Gastrocnemius medialis (tissue), 4 donors: Measurements from ENCODE around the gene GTF3C1. TPM values are rescaled to one million over a fixed set of nuclear protein-coding genes. Genes with fewer than 3 reads are reported as not detected.

Experiments used
- ATAC-seq, 2 donors: fragments of 150-250 bp; one replicate each; pipeline ENCODE4 v1.9.1; 2016
- DNase-seq, 2 donors: peaks; one replicate each; pipeline ENCODE4 v3.0.0-alpha.2; 2019
- H3K27ac ChIP-seq, 4 donors: fragments of 200-600 bp; sonication (generic); 1 replicate in 1 of 4; 2 replicates in 3 of 4; pipeline ENCODE4 v1.5.1; 2016 to 2018; ENCODE audit warnings: mild to moderate bottlenecking in 2 of 4, moderate library complexity in 1 of 4
- H3K27me3 ChIP-seq, 3 donors: fragments of 200-600 bp; sonication (generic) in 2 of 3; 1 replicate in 1 of 3; 2 replicates in 2 of 3; pipeline versions ENCODE4 v1.5.1 to v1.6.0; 2016 to 2019; ENCODE audit warnings: mild to moderate bottlenecking in 1 of 3, moderate library complexity in 1 of 3
- H3K36me3 ChIP-seq, 2 donors: fragments of 200-600 bp; sonication (generic) in 1 of 2; one replicate each; pipeline ENCODE4 v1.5.1; 2017 to 2018
- H3K4me1 ChIP-seq, 2 donors: fragments of 200-600 bp; sonication (generic) in 1 of 2; one replicate each; pipeline ENCODE4 v1.5.1; 2016 to 2017; ENCODE audit warnings: mild to moderate bottlenecking in 2 of 2
- H3K4me3 ChIP-seq, 4 donors: fragments of 200-600 bp; sonication (generic) in 3 of 4; 1 replicate in 1 of 4; 2 replicates in 3 of 4; pipeline ENCODE4 v1.5.1; 2016 to 2019; ENCODE audit warnings: mild to moderate bottlenecking in 2 of 4
- H3K9me3 ChIP-seq, 3 donors: fragments of 200-600 bp; sonication (generic) in 2 of 3; 1 replicate in 1 of 3; 2 replicates in 2 of 3; pipeline ENCODE4 v1.5.1; 2016 to 2019
- POLR2A ChIP-seq, 2 donors: fragments of 450-650 bp; IDR thresholded peaks; one replicate each; pipeline ENCODE4 v1.6.1; 2017; ENCODE audit warnings: antibody characterized with exemption in 2 of 2, mild to moderate bottlenecking in 2 of 2, moderate library complexity in 2 of 2
- in situ Hi-C, 4 donors: fragments of 200-750 bp; cut with MboI; loops; one replicate each; pipeline versions ENCODE4 v1.15.0 to v1.8.0; 2017; ENCODE audit warnings: low sequenced_read_pairs in 4 of 4
- intact Hi-C: fragments of 100-400 bp; cut with DNase I; formaldehyde crosslinking; loops from one replicate; pipeline ENCODE4 v1.15.1; 2023; ENCODE audit warnings: low total_unique reads
- total RNA-seq, 4 donors: library from RNA; depleted of rRNA; stranded (reverse); fragments of >200 nt; gene quantifications; one replicate each; pipeline versions ENCODE4 v1.1.0 to v1.2.3, GENCODE V29; 2016
- TF ChIP-seq, protein P1 (sequence below), 5 experiments: fragments of 450-650 bp in 3 of 5; fragments of 200-600 bp in 2 of 5; sonication (generic) in 2 of 5; IDR thresholded peaks in 4 of 5; conservative IDR thresholded peaks in 1 of 5; 1 replicate in 4 of 5; 2 replicates in 1 of 5; pipeline ENCODE4 v1.5.1; 2016 to 2019; ENCODE audit warnings: antibody characterized with exemption in 5 of 5, mild to moderate bottlenecking in 3 of 5, moderate library complexity in 3 of 5

The GTF3C1 gene
- total RNA-seq, 4 donors from 2014 or later = 52.0 to 108 (median 67.8) TPM

DNA sequence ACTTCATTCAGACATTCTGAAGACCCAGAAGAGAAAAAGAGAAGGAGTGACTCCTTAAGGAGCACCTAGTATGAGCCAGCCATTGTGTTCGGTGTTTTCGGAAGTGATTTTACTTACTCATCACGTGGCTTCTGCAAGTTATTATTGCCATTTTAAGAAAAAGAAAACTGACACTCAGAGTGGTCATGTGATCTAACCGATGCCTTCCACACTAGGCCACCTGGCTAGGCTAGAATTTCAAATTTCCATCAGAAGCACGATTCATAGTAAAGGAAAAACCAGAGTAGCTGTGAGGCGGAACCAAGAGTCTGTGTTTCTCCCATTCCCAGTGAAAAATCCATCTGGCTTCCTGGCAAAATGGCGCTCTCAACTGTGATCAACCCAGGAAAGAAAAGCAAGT, 32.0 kb downstream of the GTF3C1 start:
- Histone ChIP-seq H3K4me1 (peaks cover 63 to 73% of the 10 kb centered on the region in 2 donors), H3K27me3 (no peaks in the 10 kb centered on the region), H3K27ac (peak overlapping the region; percentile 96 to 98 (median 98)), H3K4me3 (no peak overlapping the region), H3K36me3 (peaks cover 0 to 7% of the 10 kb centered on the region in 2 donors), H3K9me3 (no peaks in the 10 kb centered on the region)
- ATAC-seq (no peak), DNase-seq (no peak)
- intact Hi-C loops = loop anchor here (2.0 kb wide), 1 partner anchor 13 kb away; no protein-coding TSS in a partner anchor
- no peak for TF ChIP-seq POLR2A (IDR thresholded peaks at IDR 0.05)
- TF ChIP-seq, protein P1, sequence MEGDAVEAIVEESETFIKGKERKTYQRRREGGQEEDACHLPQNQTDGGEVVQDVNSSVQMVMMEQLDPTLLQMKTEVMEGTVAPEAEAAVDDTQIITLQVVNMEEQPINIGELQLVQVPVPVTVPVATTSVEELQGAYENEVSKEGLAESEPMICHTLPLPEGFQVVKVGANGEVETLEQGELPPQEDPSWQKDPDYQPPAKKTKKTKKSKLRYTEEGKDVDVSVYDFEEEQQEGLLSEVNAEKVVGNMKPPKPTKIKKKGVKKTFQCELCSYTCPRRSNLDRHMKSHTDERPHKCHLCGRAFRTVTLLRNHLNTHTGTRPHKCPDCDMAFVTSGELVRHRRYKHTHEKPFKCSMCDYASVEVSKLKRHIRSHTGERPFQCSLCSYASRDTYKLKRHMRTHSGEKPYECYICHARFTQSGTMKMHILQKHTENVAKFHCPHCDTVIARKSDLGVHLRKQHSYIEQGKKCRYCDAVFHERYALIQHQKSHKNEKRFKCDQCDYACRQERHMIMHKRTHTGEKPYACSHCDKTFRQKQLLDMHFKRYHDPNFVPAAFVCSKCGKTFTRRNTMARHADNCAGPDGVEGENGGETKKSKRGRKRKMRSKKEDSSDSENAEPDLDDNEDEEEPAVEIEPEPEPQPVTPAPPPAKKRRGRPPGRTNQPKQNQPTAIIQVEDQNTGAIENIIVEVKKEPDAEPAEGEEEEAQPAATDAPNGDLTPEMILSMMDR (IDR thresholded peaks at IDR 0.05 in 4 of 5, conservative IDR thresholded peaks at IDR 0.05 in 1 of 5) = no peak
- in situ Hi-C loops = no loop called here

DNA sequence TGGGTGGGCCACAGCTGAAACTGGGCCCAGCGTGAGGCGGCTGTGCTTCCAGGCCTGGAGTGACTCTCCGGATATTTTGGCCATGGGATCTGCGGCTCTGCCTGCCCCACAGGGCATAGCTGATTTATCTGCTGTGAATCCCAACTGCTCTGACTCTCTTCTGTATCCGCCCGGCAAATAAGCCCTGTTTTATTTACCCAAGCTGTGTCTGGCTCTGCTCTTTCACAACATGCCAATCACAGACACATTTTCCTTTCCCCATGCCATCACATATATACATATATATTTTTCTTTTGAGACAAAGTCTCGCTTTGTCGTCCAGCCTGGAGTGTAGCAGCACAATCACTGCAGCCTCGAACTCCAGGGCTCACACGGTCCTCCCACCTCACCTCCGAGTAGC, 33.3 kb downstream of the GTF3C1 start:
- ATAC-seq = no peak
- no peaks in the 10 kb centered on the region for H3K9me3 ChIP-seq
- H3K4me3 ChIP-seq = no peak overlapping the region
- H3K36me3 ChIP-seq = peaks cover 0 to 10% of the 10 kb centered on the region in 2 donors
- intact Hi-C loops = loop anchor here (2.0 kb wide), 1 partner anchor 14 kb away; no protein-coding TSS in a partner anchor
- peaks cover 52 to 60% of the 10 kb centered on the region in 2 donors for H3K4me1 ChIP-seq
- H3K27me3 ChIP-seq = no peaks in the 10 kb centered on the region
- DNase-seq = no peak
- TF ChIP-seq, protein P1 (IDR thresholded peaks at IDR 0.05 in 4 of 5, conservative IDR thresholded peaks at IDR 0.05 in 1 of 5) = no peak
- no peak for TF ChIP-seq POLR2A (IDR thresholded peaks at IDR 0.05)
- in situ Hi-C loops = no loop called here
- peak overlapping the region; percentile 96 to 98 (median 98) for H3K27ac ChIP-seq

DNA sequence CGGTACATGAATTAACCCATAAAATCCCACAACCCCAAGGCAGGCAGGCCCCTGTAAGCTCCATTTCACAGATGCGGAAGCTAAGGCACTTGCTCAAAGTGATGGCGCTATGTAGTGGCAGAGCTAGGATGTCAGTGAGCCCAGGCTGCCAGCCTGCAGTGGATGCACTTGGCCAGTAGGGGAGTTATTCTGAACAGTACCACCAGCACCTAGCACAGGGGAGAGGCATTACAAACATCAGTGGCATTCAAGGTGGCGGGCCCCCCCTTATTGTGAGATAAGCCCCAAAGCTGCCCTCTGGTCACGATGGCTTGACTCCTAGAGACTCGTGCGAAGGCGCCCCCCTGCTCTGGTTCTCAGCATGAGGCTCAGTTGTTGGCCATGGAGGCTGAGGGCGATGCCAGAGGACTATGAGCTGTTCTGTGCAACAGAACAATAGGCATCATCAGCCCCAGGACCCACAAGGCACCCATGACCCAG, 33.8 kb downstream of the GTF3C1 start:
- Histone ChIP-seq H3K4me3 (no peak overlapping the region), H3K27me3 (no peaks in the 10 kb centered on the region), H3K9me3 (no peaks in the 10 kb centered on the region), H3K4me1 (peaks cover 49 to 56% of the 10 kb centered on the region in 2 donors), H3K27ac (peak overlapping the region; percentile 96 to 98 (median 98)), H3K36me3 (peaks cover 0 to 14% of the 10 kb centered on the region in 2 donors)
- no peak for TF ChIP-seq POLR2A (IDR thresholded peaks at IDR 0.05)
- TF ChIP-seq, protein P1 (IDR thresholded peaks at IDR 0.05 in 4 of 5, conservative IDR thresholded peaks at IDR 0.05 in 1 of 5) = peak; percentile 23 to 72 (median 51)
- intact Hi-C loops (loop anchor here (2.0 kb wide), 1 partner anchor 15 kb away; no protein-coding TSS in a partner anchor), in situ Hi-C loops (no loop called here)
- ATAC-seq (no peak), DNase-seq (peak in 1 of 2 donors; percentile 49)

DNA sequence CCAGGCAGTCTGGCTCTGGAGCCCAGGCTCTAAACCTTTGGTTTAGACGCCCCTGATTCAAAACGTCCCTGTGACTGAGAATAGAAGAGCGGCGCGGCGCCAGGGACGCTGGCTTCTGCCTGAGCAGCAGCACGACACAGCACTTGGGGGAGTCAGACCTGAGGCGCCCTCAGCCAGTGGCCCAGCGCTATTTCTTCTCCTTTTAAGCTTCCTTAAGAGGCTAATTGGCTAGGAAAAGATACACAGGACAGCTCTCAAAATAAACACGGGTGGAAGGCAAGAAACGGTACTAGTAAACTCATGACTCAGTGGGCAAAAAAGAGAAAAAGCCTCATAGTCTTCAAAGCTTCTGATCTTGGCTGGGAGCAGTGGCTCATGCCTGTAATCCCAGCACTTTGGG, 34.9 kb downstream of the GTF3C1 start:
- DNase-seq (no peak), ATAC-seq (peak in 1 of 2 donors; percentile 7)
- Histone ChIP-seq H3K4me3 (no peak overlapping the region), H3K27me3 (no peaks in the 10 kb centered on the region), H3K36me3 (peaks cover 0 to 25% of the 10 kb centered on the region in 2 donors), H3K27ac (peak overlapping the region; percentile 56 to 98 (median 87)), H3K4me1 (peaks cover 38 to 45% of the 10 kb centered on the region in 2 donors), H3K9me3 (no peaks in the 10 kb centered on the region)
- intact Hi-C loops = no loop called here
- TF ChIP-seq POLR2A (IDR thresholded peaks at IDR 0.05) = no peak
- TF ChIP-seq, protein P1 (IDR thresholded peaks at IDR 0.05 in 4 of 5, conservative IDR thresholded peaks at IDR 0.05 in 1 of 5) = no peak
- in situ Hi-C loops = no loop called here
